Mucosa of stomach (tissue), 1 donor: Measurements from ENCODE around the gene SREBF2.
A peak's percentile ranks its signal among the peaks of the same experiment; 100 is the strongest.
"Not testable (repeated sequence)": the region's sequence is repeated elsewhere in the genome, so short reads cannot be mapped to it uniquely, and the experiment has no call there.

Source experiments
- H3K27me3 ChIP-seq: one replicate; pipeline ENCODE4 v1.7.0; 2013; ENCODE audit warnings: mild to moderate bottlenecking, low read length; ENCODE audit not compliant: control insufficient read depth, insufficient read depth
- H3K36me3 ChIP-seq: one replicate; pipeline ENCODE4 v1.7.0; 2013; ENCODE audit warnings: low read length; ENCODE audit not compliant: control insufficient read depth, insufficient read depth
- H3K4me1 ChIP-seq: one replicate; pipeline ENCODE4 v1.7.0; 2013; ENCODE audit warnings: mild to moderate bottlenecking, low read length; ENCODE audit not compliant: control insufficient read depth, insufficient read depth
- H3K4me3 ChIP-seq: one replicate; pipeline ENCODE4 v1.7.0; 2013; ENCODE audit warnings: low read length
- H3K9ac ChIP-seq: one replicate; pipeline ENCODE4 v1.7.0; 2013; ENCODE audit warnings: mild to moderate bottlenecking, low read length, moderate library complexity
- H3K9me3 ChIP-seq: one replicate; pipeline ENCODE4 v1.7.0; 2013; ENCODE audit warnings: mild to moderate bottlenecking, low read length, moderate library complexity; ENCODE audit not compliant: control insufficient read depth
- donor health status: Pancreatic carcinoma.

SREBF2 gene

DNA sequence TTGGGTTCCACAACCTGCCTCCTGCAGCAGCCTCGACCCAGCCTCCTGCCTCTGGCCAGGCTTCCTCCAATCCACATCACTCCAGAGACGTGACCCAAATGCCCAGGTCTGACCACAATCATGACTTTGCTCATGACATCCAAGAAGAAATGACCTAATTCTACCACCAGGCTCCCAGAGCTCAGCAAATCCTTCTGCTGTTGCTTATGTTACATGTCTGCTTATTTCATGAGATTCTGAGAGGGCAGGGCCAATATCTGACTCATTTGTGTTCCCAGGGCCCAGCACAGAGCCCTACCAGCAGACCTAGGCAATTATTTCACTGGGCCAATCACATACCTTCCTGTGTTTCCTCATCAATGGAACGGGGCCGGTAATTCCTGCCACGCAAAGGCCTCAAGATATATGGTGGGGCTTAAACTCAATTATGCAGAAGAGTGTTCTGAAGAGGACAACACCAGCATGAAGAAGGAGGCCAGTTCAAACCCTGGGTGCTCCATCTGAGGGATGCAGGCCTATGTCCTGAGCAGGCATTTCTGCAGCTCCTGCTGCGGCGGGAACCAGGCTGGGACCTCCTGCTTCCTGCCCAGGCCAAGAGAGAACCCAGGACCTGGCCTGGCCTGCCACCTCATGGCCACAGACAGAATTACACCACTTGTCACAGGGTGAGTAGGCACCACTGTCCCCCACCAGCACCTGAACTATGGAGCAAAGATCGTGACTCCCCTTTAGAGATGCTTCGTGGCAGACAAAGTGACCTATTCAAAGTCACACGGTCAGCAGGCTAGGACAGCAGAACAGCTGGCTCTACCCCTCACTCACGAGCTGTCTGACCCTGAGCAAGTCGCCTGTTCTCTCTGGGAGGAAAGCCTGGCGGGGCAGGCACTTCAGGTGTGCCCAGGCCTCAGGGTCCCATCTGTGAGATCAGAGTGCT, 108.2 kb downstream of the SREBF2 start:
- Histone ChIP-seq H3K9me3 (no peaks in the 10 kb centered on the region), H3K36me3 (no peaks in the 10 kb centered on the region), H3K9ac (peak overlapping the region; percentile 77), H3K4me3 (no peak overlapping the region), H3K4me1 (peaks cover 37% of the 10 kb centered on the region), H3K27me3 (no peaks in the 10 kb centered on the region)

GRCh38 chr22:41943661-41944209, 110.8 kb downstream of the SREBF2 start:
- H3K36me3 ChIP-seq, result no peaks in the 10 kb centered on the region
- no peaks in the 10 kb centered on the region for H3K27me3 ChIP-seq
- no peaks in the 10 kb centered on the region for H3K9me3 ChIP-seq
- H3K4me3 ChIP-seq, result peak overlapping the region; percentile 9
- H3K4me1 ChIP-seq, result peaks cover 49% of the 10 kb centered on the region
- peak overlapping the region; percentile 35 for H3K9ac ChIP-seq

GRCh38 chr22:41946629-41947423, 113.9 kb downstream of the SREBF2 start, which contains the start of gene CENPM:
CENPM (minus strand) TSS chr22:41947152; CDS start chr22:41947076, 76 bp downstream.
- Histone ChIP-seq H3K4me3 (peak within 1 kb of the TSS; percentile 92), H3K36me3 (no peaks in the 10 kb centered on the region), H3K9me3 (no peaks in the 10 kb centered on the region), H3K9ac (peak within 1 kb of the TSS; percentile 75), H3K27me3 (no peaks in the 10 kb centered on the region), H3K4me1 (peaks cover 34% of the 10 kb centered on the region)

DNA sequence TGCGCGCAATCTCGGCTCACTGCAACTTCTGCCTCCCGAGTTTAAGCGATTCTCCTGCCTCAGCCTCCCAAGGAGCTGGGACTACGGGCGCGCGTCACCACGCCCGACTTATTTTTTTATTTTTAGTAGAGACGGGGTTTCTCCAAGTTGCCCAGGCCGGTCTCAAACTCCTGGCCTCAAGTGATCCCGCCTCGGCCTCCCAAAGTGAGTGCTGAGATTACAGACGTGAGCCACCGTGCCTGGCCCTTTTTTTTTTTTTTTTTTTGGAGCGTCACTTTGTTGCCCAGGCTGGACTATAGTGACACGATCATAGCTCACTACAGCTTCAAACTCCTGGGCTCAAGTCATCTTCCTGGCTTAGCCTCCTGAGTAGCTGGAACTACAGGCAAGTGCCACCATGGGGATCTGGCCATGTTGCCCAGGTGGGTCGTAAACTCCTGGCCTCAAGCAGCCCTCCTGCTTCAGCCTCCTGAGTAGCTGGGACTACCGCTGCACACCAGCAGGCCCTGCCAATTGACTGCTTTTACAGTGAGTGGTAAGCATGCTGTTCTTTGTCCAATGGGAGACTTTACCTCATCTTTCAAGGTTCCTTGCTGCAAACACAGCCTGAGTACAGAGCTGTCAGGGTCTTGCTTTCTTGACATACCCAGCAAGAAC, 114.6 kb downstream of the SREBF2 start:
- Histone ChIP-seq H3K27me3 (no peaks in the 10 kb centered on the region), H3K36me3 (no peaks in the 10 kb centered on the region), H3K9ac (peak overlapping the region; percentile 75), H3K4me3 (peak overlapping the region; percentile 92), H3K9me3 (no peaks in the 10 kb centered on the region), H3K4me1 (peaks cover 33% of the 10 kb centered on the region)

- H3K27me3 ChIP-seq, result no peaks in the 10 kb centered on the region
- no peak overlapping the region for H3K4me3 ChIP-seq
- no peaks in the 10 kb centered on the region for H3K9me3 ChIP-seq
- no peaks in the 10 kb centered on the region for H3K36me3 ChIP-seq
- H3K9ac ChIP-seq, result no peak overlapping the region
- peaks cover 31% of the 10 kb centered on the region for H3K4me1 ChIP-seq
Observed at GRCh38 chr22:41948142-41948541, 115.2 kb downstream of the SREBF2 start.

DNA sequence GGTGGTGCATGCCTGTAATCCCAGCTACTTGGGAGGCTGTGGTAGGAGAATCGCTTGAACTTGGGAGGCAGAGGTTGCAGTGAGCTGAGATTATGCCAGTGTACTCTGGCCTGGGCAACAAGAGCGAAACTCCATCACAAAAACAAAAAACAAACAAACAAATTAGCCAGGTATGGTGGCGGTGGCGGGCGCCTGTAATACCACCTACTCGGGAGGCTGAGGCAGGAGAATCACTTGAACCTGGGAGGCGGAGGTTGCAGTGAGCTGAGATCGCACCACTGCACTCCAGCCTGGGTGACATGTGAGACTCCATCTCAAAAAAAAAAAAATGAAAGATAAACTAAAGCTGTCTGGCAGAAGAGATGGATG, 116.0 kb downstream of the SREBF2 start:
- H3K4me3 ChIP-seq, H3K27me3 ChIP-seq, H3K9me3 ChIP-seq, H3K36me3 ChIP-seq, H3K9ac ChIP-seq: not testable (repeated sequence)
- H3K4me1 ChIP-seq, result peaks cover 23% of the 10 kb centered on the region

DNA sequence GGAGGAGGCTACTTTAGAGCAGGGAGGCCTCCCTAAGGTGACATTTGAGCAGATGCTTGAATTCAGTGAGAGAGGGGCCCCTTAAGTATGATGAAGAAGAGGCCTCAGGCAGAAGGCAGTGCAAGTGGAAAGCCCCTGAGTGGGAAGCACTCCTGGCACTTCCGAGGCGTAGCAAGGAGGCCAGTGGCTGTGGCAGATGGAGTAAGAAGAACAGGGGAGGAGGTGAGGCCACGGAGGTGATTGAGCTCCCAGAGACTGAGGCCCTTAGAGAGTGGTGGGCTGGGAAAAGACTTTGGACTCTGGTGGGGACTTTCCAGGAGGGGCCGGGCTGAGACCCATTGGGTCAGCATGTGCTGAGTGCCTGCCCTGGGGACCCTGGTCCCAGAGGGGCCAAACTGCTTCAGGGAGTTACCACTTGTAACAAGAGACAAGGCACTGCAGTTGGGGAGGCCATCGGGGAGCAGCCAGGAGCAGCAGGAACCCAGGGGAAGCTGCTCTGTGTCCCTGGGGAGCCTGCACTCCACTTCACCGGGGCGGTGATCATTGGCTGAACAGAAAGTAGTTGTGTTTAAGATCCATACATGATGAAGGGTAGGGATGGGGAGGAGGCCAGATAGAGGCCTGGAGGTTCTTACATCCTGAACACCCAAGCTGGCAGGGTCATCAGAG, 116.5 kb downstream of the SREBF2 start:
- Histone ChIP-seq H3K4me1 (peaks cover 18% of the 10 kb centered on the region), H3K27me3 (no peaks in the 10 kb centered on the region), H3K9me3 (no peaks in the 10 kb centered on the region), H3K9ac (no peak overlapping the region), H3K4me3 (no peak overlapping the region), H3K36me3 (no peaks in the 10 kb centered on the region)

DNA sequence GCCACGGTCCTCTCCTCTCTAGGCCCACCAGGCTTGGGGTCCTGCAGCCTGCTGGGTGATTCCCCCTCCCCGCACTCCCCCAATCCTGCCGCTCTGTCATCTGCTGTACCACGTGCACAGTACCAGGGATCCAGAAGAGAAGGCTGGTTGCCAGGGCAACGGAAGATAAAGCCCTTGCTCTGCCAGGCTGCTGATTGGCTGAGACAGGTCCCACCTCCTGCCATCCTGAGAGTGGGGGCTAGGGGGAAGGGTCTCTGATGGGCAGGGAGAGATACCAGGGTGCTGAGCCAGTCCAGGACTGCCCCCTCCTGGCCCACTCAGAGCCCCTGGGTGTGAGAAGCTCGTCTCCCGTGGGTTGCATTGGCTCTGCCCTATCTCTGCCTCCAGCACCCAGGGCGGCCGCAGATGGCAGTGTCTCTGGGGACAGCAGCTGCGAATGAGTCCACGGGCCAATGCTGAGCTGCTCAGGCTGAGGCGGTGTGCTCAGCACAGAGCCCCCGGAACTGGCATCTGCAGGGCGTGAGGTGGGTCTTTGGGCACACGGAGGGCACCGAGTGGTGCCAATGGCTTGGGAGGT, 119.1 kb downstream of the SREBF2 start, which contains the start of gene SMIM45:
Gene SMIM45, plus strand, starts transcription at position 253 of the 577 bp plus-strand sequence.
- H3K4me1 ChIP-seq, result peaks cover 7% of the 10 kb centered on the region
- no peak within 1 kb of the TSS for H3K4me3 ChIP-seq
- H3K27me3 ChIP-seq, result no peaks in the 10 kb centered on the region
- H3K36me3 ChIP-seq, result no peaks in the 10 kb centered on the region
- H3K9ac ChIP-seq, result no peak within 1 kb of the TSS
- H3K9me3 ChIP-seq, result no peaks in the 10 kb centered on the region

DNA sequence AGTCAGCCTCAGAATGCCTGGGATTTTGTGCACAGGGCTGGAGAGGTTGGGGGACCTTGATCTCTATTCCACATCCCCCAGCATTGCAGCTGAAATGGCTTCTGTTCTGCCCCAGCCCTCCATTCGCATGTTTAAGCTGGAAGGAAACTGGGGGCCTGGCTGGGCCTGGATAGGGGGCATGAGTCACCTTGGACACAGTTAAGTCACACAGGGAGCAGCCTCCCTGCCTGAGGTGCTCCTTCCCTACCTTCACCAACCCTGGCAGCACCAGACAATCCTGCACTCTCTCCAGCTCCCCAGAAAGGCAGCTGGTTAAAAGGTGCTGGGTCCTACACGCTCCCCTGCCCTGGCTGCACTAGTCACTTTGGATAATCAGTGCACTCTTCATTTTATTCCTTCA, 119.8 kb downstream of the SREBF2 start:
- H3K9me3 ChIP-seq, result no peaks in the 10 kb centered on the region
- no peaks in the 10 kb centered on the region for H3K27me3 ChIP-seq
- H3K4me3 ChIP-seq, result no peak overlapping the region
- H3K9ac ChIP-seq, result no peak overlapping the region
- no peaks in the 10 kb centered on the region for H3K36me3 ChIP-seq
- no peaks in the 10 kb centered on the region for H3K4me1 ChIP-seq
